Upper lobe of left lung (tissue), 6 donors: ENCODE results near the gene RBBP8NL. TPM values are rescaled to one million over a fixed set of nuclear protein-coding genes. Genes with fewer than 3 reads are reported as not detected.
A peak's percentile ranks its signal among the peaks of the same experiment; 100 is the strongest.

Source experiments
- ATAC-seq, 2 donors: fragments of 200-7000 bp; cut with Tn5 transposase; one replicate each; pipeline ENCODE4 v1.9.1; 2022; ENCODE audit warnings: mild to moderate bottlenecking in 2 of 2, moderate library complexity in 2 of 2; ENCODE audit not compliant: low FRiP score in 2 of 2
- DNase-seq, 2 donors: peaks; one replicate each; pipeline ENCODE4 v3.0.0-alpha.2; 2019 to 2020
- H3K27ac ChIP-seq, 4 donors: fragments of 200-600 bp; sonication (generic); one replicate each; pipeline ENCODE4 v1.5.1; 2016 to 2019
- H3K27me3 ChIP-seq, 4 donors: fragments of 200-600 bp; sonication (generic); one replicate each; pipeline ENCODE4 v1.5.1; 2017 to 2019
- H3K36me3 ChIP-seq, 4 donors: fragments of 200-600 bp; sonication (generic); one replicate each; pipeline ENCODE4 v1.5.1; 2016 to 2019
- H3K4me1 ChIP-seq, 4 donors: fragments of 200-600 bp; sonication (generic); one replicate each; pipeline ENCODE4 v1.5.1; 2018 to 2019
- H3K4me3 ChIP-seq, 4 donors: fragments of 200-600 bp; sonication (generic); one replicate each; pipeline ENCODE4 v1.5.1; 2017 to 2019; ENCODE audit warnings: mild to moderate bottlenecking in 2 of 4, moderate library complexity in 1 of 4
- H3K9me3 ChIP-seq, 4 donors: fragments of 200-600 bp; sonication (generic); one replicate each; pipeline ENCODE4 v1.5.1; 2018 to 2019
- CTCF ChIP-seq, 6 experiments: fragments of 450-650 bp in 4 of 6; fragments of 200-600 bp in 2 of 6; sonication (generic) in 2 of 6; IDR thresholded peaks; one replicate each; pipeline ENCODE4 v1.5.1; 2016 to 2019; ENCODE audit warnings: antibody characterized with exemption in 6 of 6
- EP300 ChIP-seq, 4 donors: sonication (generic); formaldehyde crosslinking; IDR thresholded peaks; one replicate each; pipeline ENCODE4 v1.5.1; 2017; ENCODE audit warnings: antibody characterized with exemption in 4 of 4, control low read depth in 2 of 4
- POLR2A ChIP-seq, 4 donors: fragments of 450-650 bp; IDR thresholded peaks; one replicate each; pipeline ENCODE4 v1.5.1; 2016 to 2017; ENCODE audit warnings: antibody characterized with exemption in 4 of 4, mild to moderate bottlenecking in 2 of 4
- POLR2AphosphoS5 ChIP-seq, 2 donors: sonication (generic); formaldehyde crosslinking; IDR thresholded peaks; one replicate each; pipeline ENCODE4 v1.5.1; 2017; ENCODE audit warnings: antibody characterized with exemption in 2 of 2
- whole genome bisulfite sequencing, 2 donors: methylation state at CpG; one replicate each; pipeline ENCODE4 v1.1.5; 2017 to 2018; 5-methylcytosine and 5-hydroxymethylcytosine counted together
- total RNA-seq, 6 donors: library from RNA; depleted of rRNA in 4 of 6; stranded (reverse); fragments of >200 nt in 4 of 6; gene quantifications; one replicate each; pipeline versions ENCODE4 v1.1.0 to v1.2.1, GENCODE V29; 2016 to 2021
- donor health status: DM: no; HTN: no; CAD: no; lungs with moderate emphysema.
- donor health status: DM: no; HTN: yes; CAD: no; lungs with severe emphysema.

The RBBP8NL gene
- total RNA-seq, 6 donors from 2014 or later = 0.51 to 6.3 (median 1.9) TPM; not detected in 1

GRCh38 chr20:62457098-62457497 lies 29.8 kb upstream of the RBBP8NL start:
- Histone ChIP-seq H3K27me3 (peaks cover 0 to 23% (median 6%) of the 10 kb centered on the region in 4 donors), H3K36me3 (no peaks in the 10 kb centered on the region), H3K9me3 (no peaks in the 10 kb centered on the region), H3K4me3 (no peak overlapping the region), H3K27ac (no peak overlapping the region), H3K4me1 (peaks cover 0 to 9% (median 2%) of the 10 kb centered on the region in 4 donors)
- WGBS, 2 donors = 80 to 82% methylated on average over 16 to 17 of the region's 17 CpGs
- ATAC-seq = no peak
- peak in 1 of 2 donors; percentile 74 for DNase-seq
- TF ChIP-seq POLR2AphosphoS5 (IDR thresholded peaks at IDR 0.05) (no peak), POLR2A (IDR thresholded peaks at IDR 0.05) (no peak), EP300 (IDR thresholded peaks at IDR 0.05) (no peak), CTCF (IDR thresholded peaks at IDR 0.05) (no peak)

GRCh38 chr20:62455929-62456328 lies 28.6 kb upstream of the RBBP8NL start:
- Histone ChIP-seq H3K9me3 (no peaks in the 10 kb centered on the region), H3K27me3 (peaks cover 0 to 23% (median 6%) of the 10 kb centered on the region in 4 donors), H3K4me3 (no peak overlapping the region), H3K36me3 (no peaks in the 10 kb centered on the region), H3K4me1 (peaks cover 0 to 9% (median 2%) of the 10 kb centered on the region in 4 donors), H3K27ac (no peak overlapping the region)
- TF ChIP-seq EP300 (IDR thresholded peaks at IDR 0.05) (no peak), POLR2A (IDR thresholded peaks at IDR 0.05) (no peak), POLR2AphosphoS5 (IDR thresholded peaks at IDR 0.05) (no peak), CTCF (IDR thresholded peaks at IDR 0.05) (no peak)
- DNase-seq (peak in 1 of 2 donors; percentile 78), ATAC-seq (no peak)
- whole genome bisulfite sequencing, 2 donors = 60 to 61% methylated on average over 7 to 15 of the region's 15 CpGs

GRCh38 chr20:62454904-62455636 lies 27.7 kb upstream of the RBBP8NL start:
- TF ChIP-seq EP300 (IDR thresholded peaks at IDR 0.05) (no peak), POLR2AphosphoS5 (IDR thresholded peaks at IDR 0.05) (no peak), POLR2A (IDR thresholded peaks at IDR 0.05) (no peak)
- H3K9me3 ChIP-seq = no peaks in the 10 kb centered on the region
- H3K36me3 ChIP-seq = no peaks in the 10 kb centered on the region
- no peak overlapping the region for H3K4me3 ChIP-seq
- ATAC-seq = no peak
- H3K27ac ChIP-seq = no peak overlapping the region
- DNase-seq = peak in 1 of 2 donors; percentile 46
- WGBS, 2 donors = 34 to 41% methylated on average over 19 to 30 of the region's 30 CpGs
- H3K27me3 ChIP-seq = peaks cover 0 to 23% (median 6%) of the 10 kb centered on the region in 4 donors
- peaks cover 0 to 9% (median 2%) of the 10 kb centered on the region in 4 donors for H3K4me1 ChIP-seq

GRCh38 chr20:62453186-62453808 lies 26.0 kb upstream of the RBBP8NL start:
- no peak overlapping the region for H3K4me3 ChIP-seq
- H3K9me3 ChIP-seq = no peaks in the 10 kb centered on the region
- TF ChIP-seq POLR2AphosphoS5 (IDR thresholded peaks at IDR 0.05) = no peak
- TF ChIP-seq EP300 (IDR thresholded peaks at IDR 0.05) = no peak
- no peak for TF ChIP-seq CTCF (IDR thresholded peaks at IDR 0.05)
- no peak for TF ChIP-seq POLR2A (IDR thresholded peaks at IDR 0.05)
- H3K4me1 ChIP-seq = peaks cover 0 to 2% (median 0%) of the 10 kb centered on the region in 4 donors
- DNase-seq (peak in 1 of 2 donors; percentile 62), ATAC-seq (no peak)
- 74 to 78% methylated on average over 16 of the region's 17 CpGs for WGBS, 2 donors
- H3K27me3 ChIP-seq = peaks cover 0 to 13% (median 3%) of the 10 kb centered on the region in 4 donors
- H3K36me3 ChIP-seq = no peaks in the 10 kb centered on the region
- H3K27ac ChIP-seq = no peak overlapping the region

- peaks cover 0 to 6% (median 2%) of the 10 kb centered on the region in 4 donors for H3K27me3 ChIP-seq
- WGBS, 2 donors = 72 to 92% methylated on average over 3 to 14 of the region's 18 CpGs
Observed at GRCh38 chr20:62452475-62453095, 25.2 kb upstream of the RBBP8NL start.

More at GRCh38 chr20:62452475-62453095, 25.2 kb upstream of the RBBP8NL start:
- Histone ChIP-seq H3K4me3 (no peak overlapping the region), H3K36me3 (no peaks in the 10 kb centered on the region), H3K9me3 (no peaks in the 10 kb centered on the region), H3K27ac (no peak overlapping the region), H3K4me1 (no peaks in the 10 kb centered on the region)
- peak in 1 of 2 donors; percentile 59 for DNase-seq
- TF ChIP-seq EP300 (IDR thresholded peaks at IDR 0.05) = no peak
- no peak for TF ChIP-seq POLR2AphosphoS5 (IDR thresholded peaks at IDR 0.05)
- no peak for TF ChIP-seq CTCF (IDR thresholded peaks at IDR 0.05)
- TF ChIP-seq POLR2A (IDR thresholded peaks at IDR 0.05) = no peak
- ATAC-seq = no peak
